Spleen (tissue), 11 donors: Measurements from ENCODE around the gene NCOA3. TPM values are rescaled to one million over a fixed set of nuclear protein-coding genes. Genes with fewer than 3 reads are reported as not detected.

Source experiments
- DNase-seq: peaks from one replicate; pipeline ENCODE4 v3.0.0-alpha.2; 2020
- H3K27ac ChIP-seq, 8 donors: fragments of 200-600 bp; sonication (generic) in 7 of 8; 1 replicate in 4 of 8; 2 replicates in 4 of 8; pipeline versions ENCODE4 v1.5.0 to v1.8.0; 2016 to 2021; ENCODE audit warnings: inconsistent platforms in 4 of 8, mild to moderate bottlenecking in 4 of 8, moderate library complexity in 1 of 8
- H3K27me3 ChIP-seq, 7 donors: fragments of 200-600 bp; sonication (generic) in 6 of 7; replicated peaks in 1 of 7; 1 replicate in 4 of 7; 2 replicates in 3 of 7; pipeline versions ENCODE4 v1.5.0 to v1.8.0; 2016 to 2021; ENCODE audit warnings: inconsistent platforms in 3 of 7, mild to moderate bottlenecking in 1 of 7
- H3K36me3 ChIP-seq, 6 donors: fragments of 200-600 bp; sonication (generic) in 5 of 6; 1 replicate in 4 of 6; 2 replicates in 2 of 6; pipeline versions ENCODE4 v1.5.0 to v1.8.0; 2016 to 2021; ENCODE audit warnings: inconsistent platforms in 2 of 6
- H3K4me1 ChIP-seq, 6 donors: fragments of 200-600 bp; sonication (generic) in 5 of 6; 1 replicate in 3 of 6; 2 replicates in 3 of 6; pipeline versions ENCODE4 v1.5.0 to v1.8.0; 2016 to 2021; ENCODE audit warnings: inconsistent platforms in 3 of 6
- H3K4me3 ChIP-seq, 8 donors: fragments of 200-600 bp; sonication (generic) in 7 of 8; 1 replicate in 4 of 8; 2 replicates in 4 of 8; pipeline versions ENCODE4 v1.5.0 to v1.8.0; 2016 to 2021; ENCODE audit warnings: inconsistent platforms in 4 of 8, mild to moderate bottlenecking in 4 of 8, moderate library complexity in 2 of 8
- H3K9me3 ChIP-seq, 8 donors: fragments of 200-600 bp; sonication (generic) in 7 of 8; 1 replicate in 4 of 8; 2 replicates in 4 of 8; pipeline versions ENCODE4 v1.5.0 to v1.8.0; 2016 to 2021; ENCODE audit warnings: inconsistent platforms in 4 of 8
- CTCF ChIP-seq, 11 experiments: fragments of 200-600 bp in 7 of 11; fragments of 450-650 bp in 4 of 11; sonication (generic) in 4 of 11; IDR thresholded peaks in 8 of 11; conservative IDR thresholded peaks in 3 of 11; 1 replicate in 7 of 11; 2 replicates in 4 of 11; pipeline versions ENCODE4 v1.4.0 to v1.8.0; 2016 to 2021; ENCODE audit warnings: antibody characterized with exemption in 11 of 11, inconsistent platforms in 4 of 11, mild to moderate bottlenecking in 1 of 11
- POLR2A ChIP-seq, 3 donors: fragments of 450-650 bp; IDR thresholded peaks; one replicate each; pipeline ENCODE4 v1.5.1; 2017; ENCODE audit warnings: antibody characterized with exemption in 3 of 3, mild to moderate bottlenecking in 1 of 3
- POLR2AphosphoS5 ChIP-seq, 3 donors: sonication (generic); formaldehyde crosslinking; IDR thresholded peaks; one replicate each; pipeline ENCODE4 v1.5.1; 2017; ENCODE audit warnings: antibody characterized with exemption in 3 of 3
- WGBS, 5 donors: extraction: QIAGEN DNeasy Blood & Tissue Kit in 3 of 5; methylation state at CpG; one replicate each; pipeline versions ENCODE4 v1.1.5 to v1.1.7; 2013 to 2018; 5-methylcytosine and 5-hydroxymethylcytosine counted together
- intact Hi-C: fragments of 100-400 bp; cut with DNase I; formaldehyde crosslinking; loops from one replicate; pipeline ENCODE4 v1.15.0; 2023; ENCODE audit warnings: low total_unique reads
- polyA plus RNA-seq, 3 donors: library from polyadenylated mRNA; stranded (reverse); fragments of 200-250 nt; gene quantifications; one replicate each; pipeline ENCODE4 v1.2.1, GENCODE V29; 2013
- total RNA-seq, 7 donors: library from RNA; depleted of rRNA in 3 of 7; stranded (reverse); fragments of >200 nt in 3 of 7; fragmentation: NEBNext Ultra II Directional in 4 of 7; extraction: Animal tissue kit (Norgen Biotek cat#: 25700) in 4 of 7; gene quantifications; one replicate each; pipeline versions ENCODE4 v1.1.0 to v1.2.1, GENCODE V29; 2016 to 2021
- donor health status: healthy with polysubstance abuse.
- donor health status: DM: no; HTN: no; CAD: no; lungs with moderate emphysema.
- donor health status: DM: no; HTN: no; CAD: no.
- donor health status: Bipolar disorder and iron deficiency.
- donor health status: healthy.
- donor health status: DM: no; HTN: no; CAD: no.
- donor health status: DM: yes; HTN: yes; CAD: no.

Gene NCOA3
- total and polyA plus RNA-seq, 10 donors: 12.5 to 93.7 (median 82.2) TPM

- Histone ChIP-seq H3K36me3 (peaks cover 0 to 18% (median 0%) of the 10 kb centered on the region in 6 donors), H3K27me3 (no peaks in the 10 kb centered on the region), H3K27ac (peak overlapping the region in 1 of 8 donors; percentile 14), H3K4me1 (peaks cover 30 to 99% (median 83%) of the 10 kb centered on the region in 6 donors), H3K9me3 (no peaks in the 10 kb centered on the region), H3K4me3 (no peak overlapping the region)
- no peak for DNase-seq
- TF ChIP-seq POLR2A (IDR thresholded peaks at IDR 0.05) (no peak), CTCF (IDR thresholded peaks at IDR 0.05 in 8 of 11, conservative IDR thresholded peaks at IDR 0.05 in 3 of 11) (no peak), POLR2AphosphoS5 (IDR thresholded peaks at IDR 0.05) (no peak)
- intact Hi-C loops: loop anchor here (10.0 kb wide), 1 partner anchor 106 kb away; no protein-coding TSS in a partner anchor
- 82 to 88% (median 83%) methylated on average over 6 of the region's 6 CpGs for WGBS, 5 donors
Observed at GRCh38 chr20:47509104-47509661, 7.5 kb downstream of the NCOA3 start.

- peaks cover 33 to 99% (median 82%) of the 10 kb centered on the region in 6 donors for H3K4me1 ChIP-seq
- TF ChIP-seq POLR2A (IDR thresholded peaks at IDR 0.05) (no peak), POLR2AphosphoS5 (IDR thresholded peaks at IDR 0.05) (no peak), CTCF (IDR thresholded peaks at IDR 0.05 in 8 of 11, conservative IDR thresholded peaks at IDR 0.05 in 3 of 11) (no peak)
- WGBS, 5 donors: 88 to 95% (median 91%) methylated on average over 1 of the region's 1 CpG
- intact Hi-C loops: loop anchor here (10.0 kb wide), 1 partner anchor 105 kb away; no protein-coding TSS in a partner anchor
- H3K27me3 ChIP-seq: no peaks in the 10 kb centered on the region
- H3K9me3 ChIP-seq: no peaks in the 10 kb centered on the region
- H3K4me3 ChIP-seq: no peak overlapping the region
- DNase-seq: no peak
- no peak overlapping the region for H3K27ac ChIP-seq
- peaks cover 0 to 18% (median 0%) of the 10 kb centered on the region in 6 donors for H3K36me3 ChIP-seq
Observed at GRCh38 chr20:47509685-47510084, 8.0 kb downstream of the NCOA3 start.

- DNase-seq: no peak
- intact Hi-C loops: no loop called here
- Histone ChIP-seq H3K27ac (no peak overlapping the region), H3K4me1 (peaks cover 9 to 81% (median 36%) of the 10 kb centered on the region in 6 donors), H3K36me3 (peaks cover 0 to 57% (median 10%) of the 10 kb centered on the region in 6 donors), H3K27me3 (no peaks in the 10 kb centered on the region), H3K4me3 (no peak overlapping the region), H3K9me3 (peaks cover 0 to 8% (median 8%) of the 10 kb centered on the region in 8 donors)
- WGBS, 5 donors: 75 to 95% (median 84%) methylated on average over 1 of the region's 1 CpG
- no peak for TF ChIP-seq POLR2AphosphoS5 (IDR thresholded peaks at IDR 0.05)
Observed at GRCh38 chr20:47515843-47516242, 14.2 kb downstream of the NCOA3 start.

- no peak for DNase-seq
Observed at GRCh38 chr20:47521059-47521808, 19.5 kb downstream of the NCOA3 start.

More at GRCh38 chr20:47521059-47521808, 19.5 kb downstream of the NCOA3 start:
- Histone ChIP-seq H3K27ac (no peak overlapping the region), H3K4me3 (no peak overlapping the region), H3K27me3 (no peaks in the 10 kb centered on the region), H3K4me1 (peaks cover 7 to 53% (median 19%) of the 10 kb centered on the region in 6 donors), H3K36me3 (peaks cover 0 to 53% (median 18%) of the 10 kb centered on the region in 6 donors), H3K9me3 (peaks cover 0 to 26% (median 19%) of the 10 kb centered on the region in 8 donors)
- TF ChIP-seq POLR2AphosphoS5 (IDR thresholded peaks at IDR 0.05) (no peak), CTCF (IDR thresholded peaks at IDR 0.05 in 8 of 11, conservative IDR thresholded peaks at IDR 0.05 in 3 of 11) (peak in 1 of 11 experiments; percentile 12)
- 97 to 99% (median 97%) methylated on average over 19 of the region's 19 CpGs for WGBS, 5 donors
- intact Hi-C loops: no loop called here
